Natural killer cell (primary cell): ENCODE results near the gene G3BP1. TPM values are rescaled to one million over a fixed set of nuclear protein-coding genes. Genes with fewer than 3 reads are reported as not detected.

ENCODE experiments used
- ATAC-seq, 3 donors: fragments of 150-1000 bp in 2 of 3; fragments of 200-7000 bp in 1 of 3; cut with Tn5 transposase; 1 replicate in 1 of 3; 2 replicates in 2 of 3; pipeline ENCODE4 v1.10.0; 2021; ENCODE audit warnings: mild to moderate bottlenecking in 2 of 3, moderate library complexity in 2 of 3
- DNase-seq, 2 donors: peaks; one replicate each; pipeline versions ENCODE4 v3.0.0 to v3.0.0-alpha.2; 2013 to 2021; ENCODE audit warnings: mixed read lengths in 1 of 2
- H3K27ac ChIP-seq: one replicate; pipeline ENCODE4 v1.5.1; 2013; ENCODE audit warnings: mild to moderate bottlenecking, low read length
- H3K27me3 ChIP-seq: one replicate; pipeline ENCODE4 v1.6.1; 2013; ENCODE audit warnings: low read length; ENCODE audit not compliant: control insufficient read depth, insufficient read depth
- H3K36me3 ChIP-seq: one replicate; pipeline ENCODE4 v1.6.1; 2013; ENCODE audit warnings: low read length; ENCODE audit not compliant: control insufficient read depth, insufficient read depth
- H3K4me1 ChIP-seq: one replicate; pipeline ENCODE4 v1.6.1; 2013; ENCODE audit warnings: low read length; ENCODE audit not compliant: control insufficient read depth, insufficient read depth
- H3K4me3 ChIP-seq: one replicate; pipeline ENCODE4 v1.5.1; 2013; ENCODE audit warnings: low read length
- H3K9me3 ChIP-seq: one replicate; pipeline ENCODE4 v1.6.1; 2013; ENCODE audit warnings: low read length; ENCODE audit not compliant: control insufficient read depth, insufficient read depth
- H3K27ac Mint-ChIP-seq, 2 donors: one replicate each; pipeline ENCODE4 v1.8.0; 2022; ENCODE audit warnings: mild to moderate bottlenecking in 2 of 2, mixed read lengths in 2 of 2, moderate library complexity in 1 of 2
- H3K27me3 Mint-ChIP-seq, 2 donors: one replicate each; pipeline ENCODE4 v1.8.0; 2022; ENCODE audit warnings: low read depth in 2 of 2, mixed read lengths in 2 of 2
- H3K36me3 Mint-ChIP-seq: one replicate; pipeline ENCODE4 v1.8.0; 2022; ENCODE audit warnings: mixed read lengths
- H3K4me1 Mint-ChIP-seq, 2 donors: one replicate each; pipeline ENCODE4 v1.8.0; 2022; ENCODE audit warnings: mixed read lengths in 2 of 2
- H3K4me3 Mint-ChIP-seq: one replicate; pipeline ENCODE4 v1.8.0; 2022; ENCODE audit warnings: mild to moderate bottlenecking, moderate library complexity, mixed read lengths
- H3K9me3 Mint-ChIP-seq, 2 donors: one replicate each; pipeline ENCODE4 v1.8.0; 2022; ENCODE audit warnings: mixed read lengths in 2 of 2
- CTCF ChIP-seq: fragments of 200-600 bp; IDR thresholded peaks from one replicate; pipeline ENCODE4 v1.8.0; 2022; ENCODE audit warnings: antibody characterized with exemption
- WGBS: methylation state at CpG from one replicate; pipeline ENCODE4 v1.1.7; 2013; ENCODE audit warnings: missing lambda C conversion rate; ENCODE audit not compliant: insufficient coverage; 5-methylcytosine and 5-hydroxymethylcytosine counted together
- intact Hi-C: fragments of 100-400 bp; cut with micrococcal nuclease; formaldehyde crosslinking; loops from one replicate; pipeline ENCODE4 v1.14.2; 2022
- total RNA-seq, 4 donors: library from RNA; stranded (reverse); fragments of 120-200 nt in 1 of 4; gene quantifications; one replicate each; pipeline versions ENCODE4 v1.2.3 to v1.2.4, GENCODE V29; 2013 to 2022

The G3BP1 gene
- total RNA-seq, 3 donors from 2014 or later (not counting 1 experiment from before 2014, with no cell fraction given), result 94.9 to 127 (median 121) TPM

GRCh38 chr5:151798674-151799073, 26.9 kb downstream of the G3BP1 start:
- peaks cover 88% of the 10 kb centered on the region for H3K36me3 ChIP-seq
- H3K4me3 ChIP-seq, result no peak overlapping the region
- no peak for ATAC-seq
- H3K27me3 ChIP-seq, result no peaks in the 10 kb centered on the region
- DNase-seq, result no peak
- H3K27ac ChIP-seq, result no peak overlapping the region
- peaks cover 13 to 21% of the 10 kb centered on the region in 2 donors for H3K4me1 Mint-ChIP-seq
- H3K4me1 ChIP-seq, result no peaks in the 10 kb centered on the region
- intact Hi-C loops, result no loop called here
- TF ChIP-seq CTCF, result no peak
- H3K9me3 Mint-ChIP-seq, result no peaks in the 10 kb centered on the region
- H3K9me3 ChIP-seq, result no peaks in the 10 kb centered on the region
- WGBS, result 97% methylated on average over 3 of the region's 3 CpGs
- H3K36me3 Mint-ChIP-seq, result peaks cover 16% of the 10 kb centered on the region
- no peak overlapping the region for H3K4me3 Mint-ChIP-seq
- H3K27ac Mint-ChIP-seq, result peak overlapping the region; percentile 6 to 22
- H3K27me3 Mint-ChIP-seq, result no peaks in the 10 kb centered on the region

- H3K4me3 ChIP-seq, result no peak overlapping the region
- H3K27ac ChIP-seq, result no peak overlapping the region
- no peaks in the 10 kb centered on the region for H3K27me3 ChIP-seq
- Mint-ChIP-seq H3K4me1 (peaks cover 10 to 18% of the 10 kb centered on the region in 2 donors), H3K27me3 (no peaks in the 10 kb centered on the region), H3K27ac (peak overlapping the region in 1 of 2 donors; percentile 23), H3K4me3 (no peak overlapping the region), H3K36me3 (peaks cover 16% of the 10 kb centered on the region), H3K9me3 (no peaks in the 10 kb centered on the region)
- TF ChIP-seq CTCF, result no peak
- H3K4me1 ChIP-seq, result no peaks in the 10 kb centered on the region
- H3K9me3 ChIP-seq, result no peaks in the 10 kb centered on the region
- ATAC-seq, result no peak
- WGBS, result 86% methylated on average over 1 of the region's 3 CpGs
- peaks cover 87% of the 10 kb centered on the region for H3K36me3 ChIP-seq
- intact Hi-C loops, result no loop called here
- DNase-seq, result no peak
Measured at GRCh38 chr5:151799407-151799806, 27.7 kb downstream of the G3BP1 start.

GRCh38 chr5:151800532-151800931, 28.8 kb downstream of the G3BP1 start:
- Histone ChIP-seq H3K27me3 (no peaks in the 10 kb centered on the region), H3K4me3 (no peak overlapping the region), H3K36me3 (peaks cover 88% of the 10 kb centered on the region), H3K9me3 (no peaks in the 10 kb centered on the region), H3K27ac (no peak overlapping the region), H3K4me1 (no peaks in the 10 kb centered on the region)
- peaks cover 9 to 14% of the 10 kb centered on the region in 2 donors for H3K4me1 Mint-ChIP-seq
- TF ChIP-seq CTCF, result no peak
- peak in 1 of 2 donors; percentile 13 for DNase-seq
- no peaks in the 10 kb centered on the region for H3K9me3 Mint-ChIP-seq
- intact Hi-C loops, result no loop called here
- 67% methylated on average over 2 of the region's 2 CpGs for WGBS
- peaks cover 20% of the 10 kb centered on the region for H3K36me3 Mint-ChIP-seq
- ATAC-seq, result peak in 1 of 3 donors; percentile 54
- peak overlapping the region; percentile 21 to 54 for H3K27ac Mint-ChIP-seq
- no peaks in the 10 kb centered on the region for H3K27me3 Mint-ChIP-seq
- H3K4me3 Mint-ChIP-seq, result no peak overlapping the region
